Kidney (tissue), 14 donors: ENCODE measurements around the gene SDC4. TPM values are rescaled to one million over a fixed set of nuclear protein-coding genes. Genes with fewer than 3 reads are reported as not detected.
A peak's percentile ranks its signal among the peaks of the same experiment; 100 is the strongest.

ENCODE experiments used
- DNase-seq, 5 donors: peaks; one replicate each; pipeline ENCODE4 v3.0.0-alpha.2; 2013 to 2020
- FAIRE-seq: peaks from 2 replicates; lab custom pipeline; 2012; peaks lifted over from hg19 to GRCh38; lab: Jason Lieb, UNC
- H3K27ac ChIP-seq, 2 donors: one replicate each; pipeline ENCODE4 v1.7.0; 2013; ENCODE audit warnings: low read depth in 2 of 2, low read length in 2 of 2, inconsistent platforms in 1 of 2
- H3K27me3 ChIP-seq: one replicate; pipeline ENCODE4 v1.7.1; 2013; ENCODE audit warnings: low read length, inconsistent platforms; ENCODE audit not compliant: control insufficient read depth, insufficient read depth
- H3K36me3 ChIP-seq, 3 donors: one replicate each; pipeline versions ENCODE4 v1.7.0 to v1.7.1; 2013; ENCODE audit warnings: low read length in 3 of 3, control low read depth in 1 of 3, inconsistent platforms in 1 of 3; ENCODE audit not compliant: insufficient read depth in 3 of 3, control insufficient read depth in 2 of 3
- H3K4me1 ChIP-seq, 3 donors: one replicate each; pipeline versions ENCODE4 v1.7.0 to v1.7.1; 2013; ENCODE audit warnings: low read length in 3 of 3, inconsistent platforms in 1 of 3, low read depth in 1 of 3; ENCODE audit not compliant: control insufficient read depth in 2 of 3, insufficient read depth in 2 of 3
- H3K4me3 ChIP-seq, 3 donors: one replicate each; pipeline versions ENCODE4 v1.7.0 to v1.8.1; 2013; ENCODE audit warnings: low read length in 3 of 3, control low read depth in 1 of 3, inconsistent platforms in 1 of 3
- H3K9ac ChIP-seq, 3 donors: one replicate each; pipeline versions ENCODE4 v1.7.0 to v1.7.1; 2013; ENCODE audit warnings: low read length in 3 of 3, control low read depth in 1 of 3, inconsistent platforms in 1 of 3
- H3K9me3 ChIP-seq, 3 donors: one replicate each; pipeline versions ENCODE4 v1.7.0 to v1.7.1; 2013; ENCODE audit warnings: low read length in 3 of 3, control low read depth in 1 of 3, inconsistent platforms in 1 of 3; ENCODE audit not compliant: control insufficient read depth in 2 of 3, insufficient read depth in 1 of 3
- CTCF ChIP-seq: IDR thresholded peaks from 3 replicates; pipeline ENCODE4 v1.5.1; 2012; ENCODE audit warnings: mild to moderate bottlenecking, moderate library complexity, borderline replicate concordance; ENCODE audit not compliant: insufficient read depth; ENCODE audit errors: extremely low read depth
- intact Hi-C: fragments of 100-400 bp; cut with DNase I; formaldehyde crosslinking; loops from one replicate; pipeline ENCODE4 v1.11.1; 2022
- polyA plus RNA-seq: library from polyadenylated mRNA; stranded (reverse); fragments of 350-450 nt; fragmentation: Illumina TruSeq; extraction: RNeasy Lipid Tissue Mini Kit (QIAGEN cat#74804); gene quantifications from one replicate; pipeline ENCODE4 v1.2.3, GENCODE V29; 2014; ENCODE audit warnings: low read depth, low replicate concordance; ENCODE audit not compliant: insufficient read depth
- total RNA-seq: library from RNA; stranded (reverse); fragmentation: NEBNext Ultra II Directional; extraction: Animal tissue kit (Norgen Biotek cat#: 25700); gene quantifications from one replicate; pipeline ENCODE4 v1.2.1, GENCODE V29; 2021
- donor health status: control.
- donor health status: control.
- donor health status: control.
- donor health status: control.
- donor health status: control.
- donor health status: DM: yes; HTN: yes; CAD: no.
- donor health status: Normal renal cell carcinoma (clear cell type).

Gene SDC4
- total and polyA plus RNA-seq, 2 donors from 2014 or later: 242 to 397 TPM

DNA sequence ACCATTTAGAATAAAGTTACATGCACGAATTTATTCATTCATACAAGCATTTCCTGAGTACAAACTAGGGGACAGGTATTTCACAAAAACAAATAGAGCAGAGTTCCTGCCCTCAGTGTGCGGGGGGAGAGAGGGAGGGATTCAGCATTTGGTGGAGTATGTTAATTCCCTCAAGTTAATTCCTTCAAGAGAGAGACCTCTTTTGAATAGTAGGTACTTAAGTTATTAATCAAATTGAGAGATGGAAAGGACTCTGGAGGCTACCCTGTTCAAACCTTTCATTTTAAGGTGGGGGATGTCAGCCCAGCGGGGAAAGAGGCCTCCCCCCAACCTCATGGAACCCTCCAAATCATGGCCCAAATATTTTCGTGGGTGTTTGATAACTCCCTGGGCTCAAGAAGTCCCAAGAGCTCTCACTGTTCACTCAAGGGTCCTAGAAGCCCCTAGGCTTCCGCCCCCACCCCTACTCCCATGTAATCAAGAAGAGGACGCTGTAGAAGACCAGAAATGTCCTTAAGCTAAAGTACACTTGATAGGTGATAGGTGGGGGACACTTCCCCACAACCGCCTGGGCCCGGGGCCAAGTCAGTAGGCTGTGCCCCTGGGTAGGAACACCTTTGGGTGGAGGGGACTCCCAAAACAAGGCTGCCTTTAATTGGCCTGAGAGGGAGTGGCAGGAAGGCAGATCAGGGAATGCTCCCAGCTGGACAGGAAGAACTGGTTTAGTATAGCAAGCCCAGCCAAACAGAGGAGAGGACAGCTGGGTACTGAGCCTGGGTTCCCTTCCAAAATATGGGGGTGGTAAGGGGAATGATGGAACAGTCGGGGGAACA lies 2.9 kb downstream of the SDC4 start:
- H3K4me1 ChIP-seq: peaks cover 0 to 36% (median 32%) of the 10 kb centered on the region in 3 donors
- H3K9me3 ChIP-seq: no peaks in the 10 kb centered on the region
- H3K4me3 ChIP-seq: peak overlapping the region in 2 of 3 donors; percentile 77 to 85
- H3K27ac ChIP-seq: peak overlapping the region; percentile 96 to 99
- H3K27me3 ChIP-seq: no peaks in the 10 kb centered on the region
- FAIRE-seq (no peak), DNase-seq (peak in 2 of 5 donors; percentile 40 to 86)
- peak overlapping the region in 2 of 3 donors; percentile 92 to 100 for H3K9ac ChIP-seq
- intact Hi-C loops: no loop called here
- no peak for TF ChIP-seq CTCF
- H3K36me3 ChIP-seq: peaks cover 0 to 9% (median 0%) of the 10 kb centered on the region in 3 donors

- TF ChIP-seq CTCF: no peak
- peaks cover 0 to 46% (median 41%) of the 10 kb centered on the region in 3 donors for H3K4me1 ChIP-seq
- DNase-seq (peak in 2 of 5 donors; percentile 40 to 86), FAIRE-seq (no peak)
- no peaks in the 10 kb centered on the region for H3K27me3 ChIP-seq
- intact Hi-C loops: no loop called here
- peak overlapping the region; percentile 96 to 99 for H3K27ac ChIP-seq
- peak overlapping the region in 2 of 3 donors; percentile 66 to 100 for H3K9ac ChIP-seq
- H3K36me3 ChIP-seq: peaks cover 0 to 14% (median 0%) of the 10 kb centered on the region in 3 donors
- peak overlapping the region in 2 of 3 donors; percentile 77 to 85 for H3K4me3 ChIP-seq
- H3K9me3 ChIP-seq: no peaks in the 10 kb centered on the region
These were observed 3.9 kb downstream of the SDC4 start for GRCh38 chr20:45344168-45344860.

DNA sequence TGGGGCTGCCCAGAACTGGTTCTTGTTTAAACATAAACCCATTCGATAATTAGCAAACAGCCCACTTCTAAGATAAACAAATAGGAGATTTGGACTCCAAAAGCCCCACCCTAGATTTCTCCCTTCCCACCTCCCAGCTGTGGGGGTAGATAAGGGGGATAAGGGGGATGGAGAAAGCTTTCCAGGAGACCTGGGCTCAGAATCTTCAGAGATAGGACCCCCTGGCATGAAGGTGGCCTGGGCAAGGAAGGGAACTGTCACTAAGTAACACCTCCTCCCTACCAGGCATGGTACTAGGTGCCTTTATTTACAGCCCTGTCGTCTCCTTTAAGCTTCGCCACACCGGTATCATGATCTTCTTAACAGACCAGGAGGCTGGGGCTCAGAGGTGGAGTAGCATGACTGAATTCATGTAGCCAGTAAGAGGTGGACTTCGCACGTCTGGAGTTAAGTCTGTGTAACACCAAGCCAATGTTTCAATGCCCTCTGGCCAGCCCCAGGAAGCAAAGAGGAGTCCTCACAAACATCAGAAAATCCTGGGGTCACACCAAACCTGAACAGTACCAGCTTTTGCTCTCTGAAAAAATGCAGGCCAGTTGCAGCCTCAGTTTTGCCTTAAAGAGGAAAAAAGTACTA lies 4.6 kb downstream of the SDC4 start:
- Histone ChIP-seq H3K9me3 (no peaks in the 10 kb centered on the region), H3K36me3 (peaks cover 0 to 19% (median 0%) of the 10 kb centered on the region in 3 donors), H3K27me3 (no peaks in the 10 kb centered on the region), H3K4me3 (peak overlapping the region in 2 of 3 donors; percentile 77 to 85), H3K27ac (peak overlapping the region; percentile 96 to 99), H3K9ac (peak overlapping the region in 2 of 3 donors; percentile 49 to 100), H3K4me1 (peaks cover 0 to 52% (median 47%) of the 10 kb centered on the region in 3 donors)
- FAIRE-seq: no peak
- TF ChIP-seq CTCF: no peak
- intact Hi-C loops: no loop called here
- DNase-seq: peak in 2 of 5 donors; percentile 60 to 73
